SH-SY5Y (cell line): ENCODE results near the gene HIBCH.
A peak's percentile ranks its signal among the peaks of the same experiment; 100 is the strongest.

Experiments used
- GATA2 ChIP-seq: IDR thresholded peaks from 2 replicates; pipeline ENCODE4 v1.6.1; 2011; ENCODE audit warnings: mild to moderate bottlenecking, low read depth, low read length
- GATA3 ChIP-seq: IDR thresholded peaks from 2 replicates; pipeline ENCODE4 v1.6.1; 2011; ENCODE audit warnings: low read depth, mild to moderate bottlenecking, low read length, moderate library complexity

HIBCH gene

DNA sequence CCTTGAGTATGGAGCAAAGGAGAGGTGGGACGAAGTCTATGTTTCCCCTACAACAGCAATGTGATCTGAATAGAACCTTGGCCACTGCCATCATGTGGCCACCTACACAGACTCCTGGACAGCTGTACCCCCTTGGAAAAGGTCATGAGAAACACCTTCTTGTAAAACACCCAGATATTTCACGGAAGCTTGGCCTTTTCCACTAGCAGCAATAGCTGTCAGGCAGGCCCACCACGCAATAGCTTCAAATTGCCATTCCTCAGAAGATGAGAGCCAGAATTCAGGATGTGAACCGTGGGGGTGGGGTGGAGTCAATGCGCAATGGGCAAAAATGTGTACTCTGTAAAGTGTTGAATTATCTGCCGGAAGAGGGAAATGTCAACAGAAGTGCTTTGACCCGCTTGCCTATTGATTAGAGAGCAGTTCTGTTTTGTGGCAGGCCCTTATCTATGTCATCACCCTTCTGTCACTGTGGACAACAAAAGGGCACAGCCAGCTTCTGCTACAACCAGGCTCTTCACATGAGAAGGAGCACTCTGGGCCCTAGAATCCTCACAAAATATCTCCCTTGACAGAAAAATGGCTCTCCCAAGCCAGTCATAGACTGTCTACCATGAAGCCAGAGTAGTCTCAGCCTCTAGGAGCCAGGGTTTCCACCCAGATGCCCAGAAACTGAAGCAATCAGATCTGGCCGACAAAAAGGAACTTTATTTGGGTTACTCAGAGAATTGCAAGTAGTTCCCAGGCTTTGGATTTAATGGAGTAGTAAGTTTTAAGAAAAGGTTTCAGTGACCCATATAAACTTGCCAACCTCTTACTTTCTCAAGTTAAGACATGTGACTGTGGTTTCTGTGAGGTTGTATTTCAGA lies 33.3 kb upstream of the HIBCH start:
- TF ChIP-seq GATA3 (peak; percentile 54), GATA2 (peak; percentile 90)

DNA sequence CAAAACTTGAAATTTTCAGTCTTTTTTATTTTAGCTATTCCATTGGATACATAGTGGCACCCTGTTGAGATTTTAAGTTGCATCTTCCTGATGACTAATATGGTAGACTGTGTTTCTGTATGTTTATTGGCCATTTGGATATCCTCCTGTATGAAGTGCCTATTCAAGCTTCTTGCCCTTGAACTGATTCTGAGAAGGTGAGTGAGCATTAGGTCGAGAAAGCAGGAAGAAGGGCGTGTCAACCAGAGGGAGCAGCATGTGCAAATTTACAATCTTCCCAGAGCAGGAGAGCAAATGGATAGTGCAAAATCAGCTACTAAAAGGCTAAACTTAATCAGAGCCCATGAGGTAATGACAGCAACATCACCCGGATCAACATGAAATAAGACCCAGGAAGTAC lies 32.3 kb upstream of the HIBCH start:
- TF ChIP-seq GATA2 (no peak), GATA3 (no peak)

DNA sequence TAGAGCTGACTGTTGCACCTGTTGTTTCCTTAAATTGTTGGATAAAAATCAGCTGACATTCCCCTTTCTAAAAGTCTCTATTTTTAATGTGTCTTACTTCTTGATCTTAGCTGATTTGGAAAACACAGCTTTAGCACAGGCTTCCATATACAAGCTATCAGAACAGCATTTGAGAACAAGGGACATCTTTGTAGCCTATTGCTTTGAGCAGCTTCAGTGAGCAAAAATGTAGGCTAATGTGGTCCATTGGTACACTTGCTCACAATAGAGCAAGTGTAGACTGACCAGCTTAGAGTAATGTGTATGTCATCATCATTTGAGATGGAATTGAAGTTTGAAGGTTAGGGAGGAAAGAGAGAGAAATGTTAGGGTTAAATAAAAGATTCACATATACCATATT lies 30.7 kb upstream of the HIBCH start:
- TF ChIP-seq GATA3 (no peak), GATA2 (no peak)

DNA sequence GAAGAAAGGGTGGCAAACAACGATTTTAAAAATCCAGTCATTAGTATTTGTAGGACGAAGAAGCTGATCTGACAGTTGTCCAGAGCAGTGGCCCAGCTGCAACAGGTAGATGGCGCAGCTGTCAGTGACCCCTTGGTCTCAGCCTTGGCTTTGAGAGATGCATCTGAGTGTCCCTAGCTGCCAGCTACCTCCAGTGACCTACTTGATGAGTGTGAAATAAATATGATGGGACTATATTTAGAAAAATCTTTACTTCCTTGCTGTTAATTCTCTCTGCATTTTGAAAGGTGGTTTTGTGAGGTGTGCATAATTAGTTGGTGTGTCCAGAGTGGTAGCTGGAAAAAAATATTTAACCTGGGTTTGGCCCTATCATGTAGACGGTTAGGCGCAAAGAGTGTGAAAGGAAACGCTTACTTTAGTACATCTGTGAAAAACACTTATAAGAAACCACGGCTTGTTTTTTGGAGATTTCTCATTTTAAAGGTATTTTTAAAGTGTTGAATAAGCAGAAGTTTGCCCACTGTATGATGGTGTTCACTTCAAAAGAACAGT lies 24.7 kb upstream of the HIBCH start:
- TF ChIP-seq GATA3 (no peak), GATA2 (no peak)

DNA sequence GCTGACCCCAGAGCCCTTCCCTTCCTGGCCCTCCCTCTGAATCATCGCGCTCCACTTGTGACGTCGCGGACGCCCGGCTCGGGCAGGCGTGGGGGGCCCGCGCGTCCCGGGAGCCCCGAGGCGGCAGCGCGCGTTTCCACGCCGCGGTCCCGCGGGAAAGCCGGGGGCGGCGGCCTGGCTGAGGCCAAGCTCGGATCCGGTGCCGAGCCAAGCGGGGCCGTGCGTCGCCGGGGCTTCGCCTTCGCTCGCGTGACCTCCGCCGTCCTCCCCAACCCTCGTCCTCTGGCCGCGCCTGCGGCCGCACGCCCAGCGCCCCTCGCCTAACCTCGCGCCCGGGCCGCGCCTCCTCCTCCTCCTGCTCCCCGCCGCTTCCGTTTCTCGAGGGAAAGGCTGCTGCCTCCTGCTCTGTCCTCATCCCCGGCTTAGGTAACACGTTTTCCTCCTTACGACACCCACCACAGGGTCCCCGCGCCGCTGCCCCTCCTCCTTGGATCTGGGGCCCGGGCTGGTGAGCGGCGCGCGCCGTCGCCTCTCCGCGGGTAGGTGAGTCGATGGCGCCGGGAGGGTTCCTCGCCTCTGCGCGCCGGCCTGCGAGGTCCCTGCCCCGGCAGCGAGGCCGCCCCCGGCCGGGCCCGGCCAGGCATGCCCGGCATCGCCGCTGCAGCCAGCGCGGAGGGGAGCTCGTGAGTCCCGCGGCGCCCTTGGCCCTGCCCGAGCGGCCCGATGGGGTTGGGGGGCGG lies 24.1 kb upstream of the HIBCH start, which contains the start of gene INPP1:
INPP1 (plus strand) TSS at position 54 of the 740 bp plus-strand sequence. CDS start 16,514 bp downstream, outside the sequence.
- no peak for TF ChIP-seq GATA2
- no peak for TF ChIP-seq GATA3

DNA sequence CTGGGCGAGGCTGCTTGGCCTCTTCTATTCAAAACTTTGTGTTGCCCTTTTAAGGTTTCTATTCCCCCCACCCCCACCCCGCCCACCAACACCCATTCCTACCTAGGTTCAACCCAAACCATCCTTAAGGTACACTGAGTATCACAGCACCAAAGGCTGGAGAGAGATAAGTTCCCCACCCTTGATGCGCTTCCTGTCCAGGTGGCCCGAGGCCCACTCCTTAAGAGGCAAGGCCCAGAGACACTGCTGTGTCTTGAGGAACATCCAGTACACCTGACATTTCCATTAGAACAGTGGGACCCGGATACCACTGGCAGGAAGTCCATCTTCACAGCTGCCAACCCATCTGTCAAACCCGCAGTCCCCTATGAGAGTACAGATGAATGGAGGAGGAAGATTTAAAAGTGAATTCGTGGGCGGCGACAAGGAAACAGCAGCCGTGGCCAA lies 23.5 kb upstream of the HIBCH start:
- TF ChIP-seq GATA2 = no peak
- no peak for TF ChIP-seq GATA3

DNA sequence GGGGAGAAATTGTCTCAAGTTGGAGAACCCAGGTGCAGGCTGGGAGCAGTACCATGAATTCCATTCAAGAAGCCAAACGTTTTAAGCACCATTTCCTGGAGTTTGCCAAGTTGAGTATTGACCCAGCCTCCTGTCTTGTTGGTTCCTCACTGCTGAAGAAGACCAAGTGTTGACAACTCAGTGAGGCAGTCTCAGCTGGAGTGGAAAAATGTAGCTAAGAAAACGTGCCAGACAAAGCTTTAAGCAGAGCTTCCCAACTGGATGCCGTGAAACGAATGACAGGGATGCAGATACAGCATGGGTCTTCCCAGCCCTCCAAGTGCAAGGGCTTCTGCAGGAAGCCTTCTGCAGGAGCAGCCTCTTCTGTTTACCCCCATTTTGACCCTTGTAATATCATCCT lies 23.0 kb upstream of the HIBCH start:
- TF ChIP-seq GATA3 (no peak), GATA2 (no peak)

DNA sequence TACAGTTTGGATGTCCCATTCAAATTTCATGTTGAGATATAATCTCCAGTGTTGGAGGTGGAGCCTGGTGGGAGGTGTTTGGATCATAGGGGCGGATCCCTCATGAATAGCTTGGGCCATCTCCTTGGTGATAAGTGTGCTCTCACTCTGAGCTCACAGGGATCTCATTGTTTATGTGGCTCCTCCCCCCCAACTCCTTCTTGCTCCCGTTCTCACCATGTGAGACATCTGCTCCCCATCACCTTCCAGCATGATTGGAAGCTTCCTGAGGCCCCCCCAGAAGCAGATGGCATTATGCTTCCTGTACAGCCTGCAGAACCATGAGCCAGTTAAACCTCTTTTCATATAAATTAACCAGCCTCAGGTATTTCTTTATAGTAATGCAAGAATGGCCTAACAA lies 20.7 kb upstream of the HIBCH start:
- no peak for TF ChIP-seq GATA3
- no peak for TF ChIP-seq GATA2

DNA sequence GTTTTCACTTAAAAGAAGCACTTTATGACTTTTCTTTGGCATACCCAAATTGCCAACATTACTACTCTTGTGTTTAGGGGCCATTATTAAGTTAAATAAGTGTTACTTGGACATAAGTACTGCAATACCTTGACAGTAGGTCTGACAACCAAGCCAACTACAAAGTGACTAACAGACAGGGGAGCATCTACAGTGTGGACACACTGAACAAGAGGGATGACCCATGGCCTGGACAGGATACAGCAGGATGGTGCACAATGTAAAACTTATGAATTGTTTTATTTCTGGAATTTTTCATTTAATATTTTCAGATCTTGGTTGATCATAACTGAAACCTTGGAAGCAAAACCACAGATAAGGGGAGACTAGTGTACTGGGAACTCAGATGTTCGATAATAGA lies 19.8 kb upstream of the HIBCH start:
- TF ChIP-seq GATA3 = no peak

DNA sequence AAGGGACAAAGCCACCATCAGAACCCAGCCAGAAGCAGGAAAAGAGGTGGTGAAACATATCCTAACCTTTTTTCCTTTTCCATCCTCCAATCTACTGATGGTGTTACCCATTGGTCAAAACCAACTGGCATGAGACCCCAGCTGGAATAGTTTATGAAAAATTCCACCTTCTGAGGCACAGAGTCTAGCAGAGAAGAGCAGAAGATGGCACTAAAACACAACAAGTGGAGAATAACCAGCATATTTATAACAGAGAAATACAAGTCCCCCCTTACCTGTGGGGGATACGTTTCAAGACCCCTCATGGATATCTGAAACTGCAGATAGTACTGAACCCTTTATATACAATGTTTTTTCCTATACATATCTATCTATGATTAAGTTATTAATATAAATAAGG lies 18.8 kb upstream of the HIBCH start:
- TF ChIP-seq GATA3 = no peak
- TF ChIP-seq GATA2 = no peak

DNA sequence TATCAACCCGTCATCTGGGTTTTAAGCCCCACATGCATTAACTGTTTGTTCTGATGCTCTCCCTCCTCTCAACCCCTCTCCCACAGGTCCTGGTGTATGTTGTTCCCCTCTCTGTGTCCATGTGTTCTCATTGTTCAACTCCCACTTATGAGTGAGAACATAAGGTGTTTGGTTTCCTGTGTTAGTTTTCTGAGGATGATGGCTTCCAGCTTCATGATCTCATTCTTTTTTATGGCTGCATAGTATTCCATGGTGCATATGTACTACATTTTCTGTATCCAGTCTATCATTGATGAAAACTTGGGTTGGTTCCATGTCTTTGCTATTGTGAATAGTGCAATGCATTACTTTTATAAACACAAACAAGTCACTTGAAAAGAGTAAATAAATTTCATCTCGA lies 16.8 kb upstream of the HIBCH start:
- TF ChIP-seq GATA3 (no peak), GATA2 (no peak)

DNA sequence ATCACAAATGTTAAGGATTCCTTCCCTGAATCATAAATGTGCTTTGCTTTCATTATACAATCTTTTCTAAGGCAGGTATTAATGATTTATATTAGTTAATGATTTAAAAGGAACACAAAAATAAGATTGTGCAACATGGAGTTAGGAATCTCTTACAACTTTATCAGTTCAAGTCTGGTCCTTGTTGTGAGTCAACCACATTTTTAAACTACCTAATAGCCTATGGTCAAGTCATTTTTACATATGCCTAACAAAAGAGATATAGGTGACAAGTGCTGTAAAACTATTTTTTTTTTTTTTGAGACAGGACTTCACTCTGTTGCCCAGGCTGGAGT lies 15.6 kb upstream of the HIBCH start:
- no peak for TF ChIP-seq GATA3
- no peak for TF ChIP-seq GATA2

DNA sequence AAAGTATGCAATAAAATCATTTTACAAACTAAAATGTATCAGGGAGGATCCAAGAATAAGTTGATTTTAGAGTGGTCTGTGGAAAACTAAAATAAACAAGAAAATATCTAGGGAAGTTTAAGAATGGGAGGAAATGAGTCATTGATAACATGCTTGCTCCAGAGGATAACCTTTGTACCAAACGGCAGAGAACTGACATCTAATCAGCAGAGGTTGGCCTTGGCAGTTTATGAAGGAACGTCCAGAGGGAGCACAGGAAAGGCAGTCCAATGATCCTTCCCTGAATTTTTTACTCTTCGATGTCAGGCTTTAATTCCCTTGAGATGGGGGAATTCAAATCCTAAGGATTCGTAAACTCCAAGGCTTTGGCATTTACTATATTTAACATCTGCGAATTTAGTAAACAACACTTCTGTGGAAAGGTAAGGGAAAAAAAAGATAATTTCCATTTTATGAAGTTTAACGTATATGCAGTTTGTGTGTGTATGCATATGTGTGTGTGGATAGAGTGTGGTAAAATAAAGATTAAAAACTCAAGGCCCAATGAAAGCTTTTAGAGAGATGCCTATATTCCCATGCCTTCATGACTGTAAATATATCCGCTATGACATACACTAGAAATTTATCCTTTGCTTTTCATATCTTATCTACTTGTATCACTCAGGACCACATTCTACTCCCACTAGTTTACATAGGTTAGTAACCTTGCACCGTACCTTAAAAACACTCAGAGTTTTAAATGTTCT lies 15.0 kb upstream of the HIBCH start:
- TF ChIP-seq GATA3 (no peak), GATA2 (no peak)

DNA sequence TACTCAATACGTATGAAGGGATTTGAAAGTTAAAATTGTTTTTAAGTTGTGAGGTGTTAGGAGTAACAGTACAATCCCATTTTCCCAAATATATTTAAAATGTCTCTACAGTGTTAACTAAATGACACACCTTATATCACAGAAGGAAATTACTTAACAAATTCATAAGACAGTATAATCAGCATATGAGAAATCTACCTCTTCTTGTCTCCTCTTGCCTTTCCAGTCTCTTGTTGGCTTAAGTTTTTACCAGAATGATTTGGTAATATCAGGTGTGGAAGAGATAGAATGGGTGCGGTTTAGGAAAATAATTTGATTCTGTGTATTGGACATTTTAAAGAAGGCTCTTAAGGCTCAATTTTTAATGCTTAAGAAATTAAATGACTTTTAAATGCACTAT lies 14.3 kb upstream of the HIBCH start:
- no peak for TF ChIP-seq GATA2
- TF ChIP-seq GATA3 = no peak

DNA sequence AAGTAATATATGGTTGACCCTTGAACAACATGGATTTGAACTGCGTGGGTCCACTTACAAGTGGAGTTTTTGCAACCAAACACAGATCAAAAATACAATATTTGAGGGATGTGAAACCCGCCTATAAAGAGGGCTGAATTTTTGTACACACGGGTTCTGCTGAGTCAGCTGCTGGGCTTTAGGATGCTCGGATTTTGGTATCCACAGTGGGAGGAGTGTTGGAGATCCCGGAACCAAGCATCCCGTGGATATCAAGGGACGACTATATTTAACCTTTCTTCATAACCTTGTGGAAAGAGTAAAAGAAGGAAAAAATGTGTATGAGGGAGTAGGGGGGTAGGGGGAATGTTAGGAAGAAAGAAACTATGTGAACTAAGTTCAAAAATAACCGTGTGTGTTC lies 13.8 kb upstream of the HIBCH start:
- TF ChIP-seq GATA2 = no peak
- no peak for TF ChIP-seq GATA3
